HepG2 (cell line): ENCODE results near the gene FRRS1. TPM values are rescaled to one million over a fixed set of nuclear protein-coding genes. Genes with fewer than 3 reads are reported as not detected.

ENCODE experiments used
- ATAC-seq: fragments of 200-7000 bp; cut with Tn5 transposase; 3 replicates; pipeline ENCODE4 v1.9.1; 2020; ENCODE audit warnings: mild to moderate bottlenecking, moderate library complexity
- BruUV-seq: library from RNA; stranded (reverse); fragments of 400-500 nt; replicated peaks from 2 replicates; lab custom pipeline; 2021; lab: Mats Ljungman, UMichigan
- CTCF ChIA-PET: fragments of 300-600 bp; formaldehyde crosslinking; extraction: SDS; loops from one replicate; lab custom pipeline; 2021; ENCODE audit warnings: low total read pairs, inconsistent platforms, low intra/inter-chr PET ratio; lab: Yijun Ruan, JAX
- POLR2A ChIA-PET: fragments of 350-600 bp; sonication (Branson Sonifier 250); formaldehyde crosslinking; loops from one replicate; lab custom pipeline; 2020; ENCODE audit warnings: antibody characterized with exemption, inconsistent platforms; lab: Yijun Ruan, JAX
- DNase-seq: peaks from one replicate; pipeline ENCODE4 v3.0.0-alpha.2; 2015; ENCODE audit warnings: low spot score
- FAIRE-seq: peaks from 3 replicates; lab custom pipeline; 2011; peaks lifted over from hg19 to GRCh38; lab: Jason Lieb, UNC
- H2AFZ ChIP-seq: one replicate; pipeline ENCODE4 v1.6.1; 2011; ENCODE audit warnings: low read length, inconsistent platforms
- H3K27ac ChIP-seq: fragments of 300-600 bp; 3 replicates; pipeline ENCODE4 v1.8.0; 2011; ENCODE audit warnings: mixed run types, mild to moderate bottlenecking, mixed read lengths, low read length, inconsistent platforms; ENCODE audit not compliant: insufficient read depth; ENCODE audit errors: extremely low read length
- H3K27me3 ChIP-seq, 2 experiments: fragments of 200-600 bp in 1 of 2; 2 replicates in 1 of 2; 3 replicates in 1 of 2; pipeline versions ENCODE4 v1.6.0 to v1.8.0; 2011; ENCODE audit warnings: low read length in 2 of 2, mild to moderate bottlenecking in 2 of 2, moderate library complexity in 2 of 2, inconsistent platforms in 1 of 2; ENCODE audit not compliant: insufficient read depth in 2 of 2, control insufficient read depth in 1 of 2
- H3K36me3 ChIP-seq, 2 experiments: fragments of 200-600 bp in 1 of 2; replicated peaks in 1 of 2; 2 replicates in 1 of 2; 3 replicates in 1 of 2; pipeline versions ENCODE4 v1.5.1 to v1.8.0; 2011; ENCODE audit warnings: low read length in 2 of 2, inconsistent platforms in 1 of 2; ENCODE audit not compliant: insufficient read depth in 2 of 2, control insufficient read depth in 1 of 2
- H3K4me1 ChIP-seq: 2 replicates; pipeline ENCODE4 v1.5.1; 2012; ENCODE audit warnings: low read length, inconsistent platforms; ENCODE audit not compliant: insufficient read depth
- H3K4me2 ChIP-seq: 2 replicates; pipeline ENCODE4 v1.6.0; 2011; ENCODE audit warnings: low read depth, low read length, inconsistent platforms
- H3K4me3 ChIP-seq, 3 experiments: fragments of 200-600 bp in 1 of 3; sonication (generic), shearing (Covaris generic) in 1 of 3; replicated peaks in 1 of 3; 2 replicates each; pipeline ENCODE4 v1.5.1; 2011 to 2016; ENCODE audit warnings: low read length in 3 of 3, inconsistent platforms in 2 of 3, low read depth in 2 of 3, mild to moderate bottlenecking in 2 of 3, control low read depth in 1 of 3, mixed read lengths in 1 of 3; ENCODE audit not compliant: insufficient read depth in 1 of 3
- H3K79me2 ChIP-seq: one replicate; pipeline ENCODE4 v1.6.1; 2011; ENCODE audit warnings: low read length, inconsistent platforms; ENCODE audit not compliant: insufficient read depth
- H3K9ac ChIP-seq: 2 replicates; pipeline ENCODE4 v1.6.0; 2011; ENCODE audit warnings: mild to moderate bottlenecking, low read depth, low read length, inconsistent platforms; ENCODE audit not compliant: insufficient read depth
- H3K9me3 ChIP-seq: 2 replicates; pipeline ENCODE4 v1.5.1; 2012; ENCODE audit warnings: mild to moderate bottlenecking, low read length
- H4K20me1 ChIP-seq: 2 replicates; pipeline ENCODE4 v1.6.0; 2011; ENCODE audit warnings: inconsistent platforms, mild to moderate bottlenecking, low read length, moderate library complexity; ENCODE audit not compliant: insufficient read depth
- DRAP1 ChIP-seq: IDR thresholded peaks from 2 replicates; pipeline ENCODE4 v1.6.1; 2016; ENCODE audit warnings: missing genetic modification reagents, missing compliant biosample characterization
- ETV5 ChIP-seq: IDR thresholded peaks from 2 replicates; pipeline ENCODE4 v1.6.1; 2018; ENCODE audit warnings: missing biosample characterization, missing genetic modification reagents, inconsistent platforms, borderline replicate concordance
- GATAD2A ChIP-seq: IDR thresholded peaks from 2 replicates; pipeline ENCODE4 v1.6.1; 2016
- IRF9 ChIP-seq: sonication (generic); formaldehyde crosslinking; IDR thresholded peaks from 2 replicates; pipeline ENCODE4 v1.8.0; 2022; ENCODE audit warnings: missing genetic modification reagents, mild to moderate bottlenecking, borderline replicate concordance
- MXI1 ChIP-seq: IDR thresholded peaks from 3 replicates; pipeline ENCODE4 v1.6.1; 2012; ENCODE audit warnings: low read depth, low read length, inconsistent platforms, borderline replicate concordance
- MYPOP ChIP-seq: sonication (generic); formaldehyde crosslinking; IDR thresholded peaks from 2 replicates; pipeline ENCODE4 v1.8.1; 2023; ENCODE audit warnings: mild to moderate bottlenecking, moderate library complexity, missing genetic modification reagents
- NCOR1 ChIP-seq: fragments of 200-600 bp; sonication (generic); IDR thresholded peaks from 2 replicates; pipeline ENCODE4 v1.7.0; 2017; ENCODE audit warnings: antibody characterized with exemption, low read length, borderline replicate concordance
- RCOR2 ChIP-seq: IDR thresholded peaks from 2 replicates; pipeline ENCODE4 v1.6.1; 2016; ENCODE audit warnings: missing biosample characterization, missing genetic modification reagents
- SP1 ChIP-seq, 2 experiments: fragments of 450-650 bp in 1 of 2; sonication (generic) in 1 of 2; formaldehyde crosslinking in 1 of 2; IDR thresholded peaks; 2 replicates each; pipeline versions ENCODE4 v1.4.0 to v1.6.1; 2016 to 2020; ENCODE audit warnings: missing genetic modification reagents in 1 of 2
- ZFAT ChIP-seq: sonication (generic); formaldehyde crosslinking; conservative IDR thresholded peaks from 2 replicates; pipeline ENCODE4 v1.8.1; 2023; ENCODE audit warnings: missing genetic modification reagents, inconsistent platforms
- ZNF263 ChIP-seq: sonication (generic); formaldehyde crosslinking; IDR thresholded peaks from 2 replicates; pipeline ENCODE4 v1.4.0; 2020; ENCODE audit warnings: missing genetic modification reagents
- ZNF543 ChIP-seq: sonication (generic); formaldehyde crosslinking; IDR thresholded peaks from 2 replicates; pipeline ENCODE4 v1.4.0; 2020; ENCODE audit warnings: mild to moderate bottlenecking, missing genetic modification reagents
- ZNF670 ChIP-seq: sonication (generic); formaldehyde crosslinking; IDR thresholded peaks from 2 replicates; pipeline ENCODE4 v1.8.0; 2022; ENCODE audit warnings: mild to moderate bottlenecking, missing genetic modification reagents, borderline replicate concordance
- WGBS: methylation state at CpG from one replicate; pipeline ENCODE4 v1.1.6; 2017; ENCODE audit warnings: low lambda C conversion rate; 5-methylcytosine and 5-hydroxymethylcytosine counted together
- in situ Hi-C: cut with HindIII; loops from 2 replicates; pipeline ENCODE4 v1.10.0; 2017; ENCODE audit warnings: low pct_unique_long_range_greater_than_20kb; ENCODE audit not compliant: extremely low pct_ligation_motif_present
- intact Hi-C: fragments of 100-400 bp; cut with micrococcal nuclease; formaldehyde crosslinking; loops from one replicate; pipeline ENCODE4 v1.10.0; 2022; ENCODE audit not compliant: unreplicated experiment
- polyA plus RNA-seq, 8 experiments: library from polyadenylated mRNA; depleted of rRNA in 3 of 8; stranded (reverse) in 7 of 8; unstranded in 1 of 8; fragments of >200 nt; fragmentation: Illumina TruSeq in 4 of 8; extraction: Trizol in 4 of 8; gene quantifications; 2 replicates each; pipeline versions ENCODE4 v1.2.1 to v1.2.3, GENCODE V29; 2011 to 2016; ENCODE audit warnings: low read depth in 4 of 8, missing spikeins in 1 of 8, mixed read lengths in 1 of 8; ENCODE audit not compliant: insufficient read depth in 1 of 8
- total RNA-seq, 5 experiments: library from RNA; depleted of rRNA; stranded (reverse); fragments of >200 nt; fragmentation: Illumina TruSeq; extraction: Trizol; gene quantifications; 2 replicates each; pipeline ENCODE4 v1.2.3, GENCODE V29; 2016; ENCODE audit warnings: low read depth in 1 of 5

Gene FRRS1
- total and polyA plus RNA-seq, 2 of the 13 experiments (the other 11 are each of a cell fraction or from before 2014, with no cell fraction given): 22.6 to 23.4 TPM

GRCh38 chr1:99673315-99673714 lies 93.1 kb downstream of the FRRS1 start:
- Histone ChIP-seq H3K9me3 (no peaks in the 10 kb centered on the region), H3K27ac (no peak overlapping the region), H3K4me3 (no peak overlapping the region)
- no peak for TF ChIP-seq ZNF670 (CRISPR knock-in tag)
- TF ChIP-seq ZFAT: no peak
- TF ChIP-seq ZNF543: no peak
- no peak for TF ChIP-seq ZNF263 (CRISPR knock-in tag)
- no peak for TF ChIP-seq RCOR2
- TF ChIP-seq ETV5 (CRISPR knock-in tag): no peak
- TF ChIP-seq MXI1: no peak
- TF ChIP-seq, all 625 proteins: peak for 0
- in situ Hi-C loops (no loop called here), intact Hi-C loops (no loop called here)
- Histone ChIP-seq H3K4me1 (0 out of 2 replicates have a peak, but pooled peaks cover 7% of the 10 kb centered on the region), H4K20me1 (no peaks in the 10 kb centered on the region), H3K27me3 (no peaks in the 10 kb centered on the region), H2AFZ (no peak overlapping the region), H3K79me2 (no peaks in the 10 kb centered on the region), H3K4me2 (no peak overlapping the region), H3K9ac (no peak overlapping the region), H3K36me3 (peaks cover 17 to 73% of the 10 kb centered on the region in 2 experiments)
- ATAC-seq (no peak), FAIRE-seq (no peak), DNase-seq (no peak)
- ChIA-PET POLR2A (no interaction called here), CTCF (no interaction called here)
- 89% methylated on average over 5 of the region's 5 CpGs for WGBS
- no TSS peak for BruUV-seq

GRCh38 chr1:99672530-99673213 lies 93.8 kb downstream of the FRRS1 start:
- POLR2A ChIA-PET: no interaction called here
- CTCF ChIA-PET: no interaction called here
- in situ Hi-C loops: no loop called here
- Histone ChIP-seq H3K9me3 (no peaks in the 10 kb centered on the region), H2AFZ (no peak overlapping the region), H4K20me1 (no peaks in the 10 kb centered on the region), H3K27ac (no peak overlapping the region), H3K9ac (no peak overlapping the region), H3K27me3 (no peaks in the 10 kb centered on the region), H3K4me3 (no peak overlapping the region), H3K36me3 (peaks cover 21 to 73% of the 10 kb centered on the region in 2 experiments), H3K79me2 (no peaks in the 10 kb centered on the region), H3K4me2 (no peak overlapping the region), H3K4me1 (0 out of 2 replicates have a peak, but pooled peaks cover 7% of the 10 kb centered on the region)
- WGBS: 93% methylated on average over 6 of the region's 6 CpGs
- no peak for ATAC-seq
- intact Hi-C loops: no loop called here
- BruUV-seq: no TSS peak
- FAIRE-seq: no peak
- no peak for DNase-seq
- no peak for TF ChIP-seq NCOR1
- no peak for TF ChIP-seq DRAP1 (CRISPR knock-in tag)
- TF ChIP-seq MYPOP (CRISPR knock-in tag): no peak
- no peak for TF ChIP-seq GATAD2A (CRISPR knock-in tag)
- no peak for TF ChIP-seq SP1 (IDR thresholded peaks at IDR 0.05)
- TF ChIP-seq SP1 (CRISPR knock-in tag; IDR thresholded peaks at IDR 0.05): no peak
- TF ChIP-seq IRF9: no peak
